ENCODE data around the gene SFXN5.
"Not testable (repeated sequence)": the region's sequence is repeated elsewhere in the genome, so short reads cannot be mapped to it uniquely, and the experiment has no call there.

SFXN5 gene

GRCh38 chr2:72921853-72922252 is 149.7 kb downstream of the SFXN5 start:
- no peak for DNase-seq (ENCODE audit: low read depth)

- no peak for DNase-seq (ENCODE audit: low read depth)
Measured at GRCh38 chr2:72921088-72921851, 150.2 kb downstream of the SFXN5 start.

- no peak for DNase-seq (ENCODE audit: low read depth)
Measured at GRCh38 chr2:72920318-72921087, 151.0 kb downstream of the SFXN5 start.

- DNase-seq (ENCODE audit: low read depth), result no peak
Measured at GRCh38 chr2:72919414-72920317, 151.8 kb downstream of the SFXN5 start.

GRCh38 chr2:72917877-72918553 is 153.5 kb downstream of the SFXN5 start:
- no peak for DNase-seq (ENCODE audit: low read depth)

GRCh38 chr2:72917138-72917876 is 154.2 kb downstream of the SFXN5 start, which contains the start of gene EMX1:
EMX1 (plus strand) TSS chr2:72917519; CDS start chr2:72917853, 334 bp downstream.
- DNase-seq (ENCODE audit: low read depth), result no peak

- DNase-seq (ENCODE audit: low read depth), result no peak
Measured at GRCh38 chr2:72916743-72917137, 154.8 kb downstream of the SFXN5 start.

- DNase-seq (ENCODE audit: low read depth), result no peak
Measured at GRCh38 chr2:72915907-72916742, 155.4 kb downstream of the SFXN5 start.

- no peak for DNase-seq (ENCODE audit: low read depth)
Measured at GRCh38 chr2:72915320-72915906, 156.1 kb downstream of the SFXN5 start.

- no peak for DNase-seq (ENCODE audit: low read depth)
Measured at GRCh38 chr2:72914589-72915319, 156.8 kb downstream of the SFXN5 start.

- no peak for DNase-seq (ENCODE audit: low read depth)
Measured at GRCh38 chr2:72914206-72914559, 157.3 kb downstream of the SFXN5 start.

- DNase-seq (ENCODE audit: low read depth), result no peak
Measured at GRCh38 chr2:72913486-72914205, 157.9 kb downstream of the SFXN5 start.

- no peak for DNase-seq (ENCODE audit: low read depth)
Measured at GRCh38 chr2:72911256-72911655, 160.3 kb downstream of the SFXN5 start.

GRCh38 chr2:72908741-72909140 is 162.8 kb downstream of the SFXN5 start:
- no peak for DNase-seq (ENCODE audit: low read depth)

GRCh38 chr2:72907369-72907768 is 164.1 kb downstream of the SFXN5 start:
- DNase-seq (ENCODE audit: low read depth), result not testable (repeated sequence)

GRCh38 chr2:72901426-72901825 is 170.1 kb downstream of the SFXN5 start:
- no peak for DNase-seq (ENCODE audit: low read depth)

GRCh38 chr2:72900191-72900825 is 171.2 kb downstream of the SFXN5 start:
- DNase-seq (ENCODE audit: low read depth), result no peak

- DNase-seq (ENCODE audit: low read depth), result no peak
Measured at GRCh38 chr2:72898585-72898906, 173.0 kb downstream of the SFXN5 start.

Data from stimulated activated CD8-positive, alpha-beta memory T cell treated with anti-CD3 and anti-CD28 coated beads, Interleukin-15, amount 100 ng/mL, for 1 hour (primary cell).